HG03460 (cell line): ENCODE results near the gene SULT1A1.

Experiments used
- ATAC-seq: cut with Tn5 transposase; IDR thresholded peaks from one replicate; pipeline ENCODE4 v1.9.1; 2021; ENCODE audit not compliant: unreplicated experiment

SULT1A1 gene

DNA sequence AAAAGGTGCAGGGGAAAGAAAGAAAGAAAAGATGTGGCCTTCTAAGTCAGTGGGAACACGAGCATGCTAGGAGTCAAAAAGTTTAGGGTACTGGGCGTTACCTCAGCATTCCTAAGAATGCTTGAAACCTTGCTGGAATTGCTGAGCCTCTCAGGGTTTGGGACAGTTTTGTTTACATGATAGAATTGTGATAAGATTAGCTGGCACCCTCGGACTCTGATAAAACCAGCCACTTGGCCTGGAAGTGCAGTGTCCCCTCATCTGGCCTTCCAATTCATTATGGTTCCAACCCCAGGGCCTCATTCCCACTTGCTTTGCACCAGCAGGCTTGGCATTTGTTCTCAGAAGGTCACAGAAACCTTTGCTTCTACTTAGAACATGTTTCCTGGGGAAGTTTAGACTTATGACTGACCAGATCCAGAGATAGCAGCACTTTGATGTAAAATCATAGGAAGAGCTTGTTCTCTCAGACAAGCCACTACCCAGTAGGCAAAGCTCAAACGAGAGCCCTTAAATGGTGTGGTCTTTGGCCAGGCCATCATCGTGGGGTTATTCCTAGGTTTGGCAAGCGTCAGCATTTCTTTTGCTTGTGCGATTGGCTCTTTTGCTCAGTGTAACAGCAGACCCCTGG, 48.2 kb downstream of the SULT1A1 start:
- ATAC-seq = no peak

DNA sequence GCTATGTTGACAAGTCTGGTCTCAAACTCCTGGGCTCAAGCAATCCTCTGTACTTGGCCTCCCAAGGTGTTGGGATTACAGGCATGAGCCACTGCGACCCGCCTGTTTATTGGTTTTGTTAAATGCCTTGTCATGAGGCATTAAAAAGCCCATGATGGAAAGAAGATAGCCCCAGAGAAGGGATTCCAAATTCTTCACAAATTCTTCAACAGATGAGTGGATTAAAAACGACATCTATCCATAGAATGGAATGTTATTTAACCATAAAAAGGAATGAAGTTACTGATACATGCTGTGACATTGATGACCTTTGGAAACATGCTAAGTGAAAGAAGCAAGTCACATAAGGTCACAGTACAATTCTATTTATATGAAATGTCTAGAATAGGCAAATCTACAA, 51.4 kb downstream of the SULT1A1 start:
- ATAC-seq = no peak

DNA sequence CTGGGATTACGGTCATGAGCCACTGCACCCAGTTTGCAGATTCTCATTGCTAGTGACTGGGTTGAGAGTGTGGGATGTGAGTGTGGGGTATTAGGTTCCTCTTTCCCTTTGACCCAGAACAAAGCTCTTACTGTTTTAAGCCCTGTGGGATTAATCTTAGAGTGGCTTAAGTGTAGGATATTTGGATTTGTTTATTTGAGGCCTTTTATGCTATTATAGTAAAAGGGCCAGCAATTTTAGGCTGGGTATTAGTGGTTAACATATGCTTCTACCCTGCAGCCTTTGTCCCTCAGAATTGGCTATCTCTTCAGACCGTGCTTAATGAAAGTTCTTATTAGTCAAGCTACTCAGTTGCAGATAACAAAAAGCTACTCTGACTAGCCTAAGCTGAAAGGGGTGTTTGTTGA, 52.9 kb downstream of the SULT1A1 start:
- no peak for ATAC-seq

DNA sequence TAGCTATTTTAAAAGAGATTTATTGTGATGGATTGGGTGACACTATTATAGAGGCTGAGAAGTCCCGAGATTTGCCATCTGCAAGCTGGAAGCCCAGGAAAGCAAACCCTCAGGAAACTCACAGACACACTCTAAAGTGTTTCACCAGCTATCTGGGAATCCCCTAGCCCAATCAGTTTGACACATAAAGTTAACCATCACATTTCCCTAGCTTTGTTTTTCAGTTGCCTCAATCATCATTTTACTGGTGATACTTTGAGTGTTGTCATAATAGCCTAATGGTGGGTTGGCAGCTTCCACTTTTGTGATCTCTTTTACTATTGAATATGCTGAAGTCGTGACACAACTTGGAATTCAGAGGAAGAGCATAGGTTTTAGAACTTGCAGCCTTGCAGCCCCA, 54.3 kb downstream of the SULT1A1 start:
- ATAC-seq = no peak
